Measurements from ENCODE around the gene TM9SF1.

TM9SF1 gene

GRCh38 chr14:24185026-24185425, 10.2 kb downstream of the TM9SF1 start:
- CTCF ChIA-PET, result interaction anchor here (0.6 kb wide), 1 partner anchor 34 kb away, joined by 4 read pairs; no protein-coding TSS in a partner anchor
- Mint-ChIP-seq H3K27ac (no peak overlapping the region), H3K4me3 (no peak overlapping the region)

GRCh38 chr14:24184104-24184970, 10.9 kb downstream of the TM9SF1 start:
- no peak overlapping the region for H3K27ac Mint-ChIP-seq
- H3K9me3 Mint-ChIP-seq, result no peaks in the 10 kb centered on the region
- H3K36me3 Mint-ChIP-seq, result peaks cover 48% of the 10 kb centered on the region
- no peak for DNase-seq
- peaks cover 21% of the 10 kb centered on the region for H3K4me1 Mint-ChIP-seq
- no peaks in the 10 kb centered on the region for H3K27me3 Mint-ChIP-seq
- CTCF ChIA-PET, result no interaction called here
- no peak overlapping the region for H3K4me3 Mint-ChIP-seq

More at GRCh38 chr14:24185026-24185425, 10.2 kb downstream of the TM9SF1 start:
- DNase-seq, result no peak
- H3K36me3 Mint-ChIP-seq, result peaks cover 42% of the 10 kb centered on the region
- H3K9me3 Mint-ChIP-seq, result no peaks in the 10 kb centered on the region
- peaks cover 26% of the 10 kb centered on the region for H3K4me1 Mint-ChIP-seq
- no peaks in the 10 kb centered on the region for H3K27me3 Mint-ChIP-seq

GRCh38 chr14:24183014-24183481, 12.2 kb downstream of the TM9SF1 start:
- no peaks in the 10 kb centered on the region for H3K27me3 Mint-ChIP-seq
- CTCF ChIA-PET, result no interaction called here
- H3K4me3 Mint-ChIP-seq, result no peak overlapping the region
- H3K27ac Mint-ChIP-seq, result no peak overlapping the region
- H3K4me1 Mint-ChIP-seq, result peaks cover 14% of the 10 kb centered on the region
- no peak for DNase-seq
- H3K9me3 Mint-ChIP-seq, result no peaks in the 10 kb centered on the region
- peaks cover 55% of the 10 kb centered on the region for H3K36me3 Mint-ChIP-seq

GRCh38 chr14:24182110-24182882, 12.9 kb downstream of the TM9SF1 start:
- Mint-ChIP-seq H3K4me1 (peaks cover 7% of the 10 kb centered on the region), H3K36me3 (peaks cover 57% of the 10 kb centered on the region), H3K27me3 (no peaks in the 10 kb centered on the region), H3K9me3 (no peaks in the 10 kb centered on the region), H3K27ac (peak overlapping the region; percentile 16), H3K4me3 (no peak overlapping the region)
- CTCF ChIA-PET, result no interaction called here
- no peak for DNase-seq

- Mint-ChIP-seq H3K4me1 (peaks cover 2% of the 10 kb centered on the region), H3K27me3 (no peaks in the 10 kb centered on the region), H3K9me3 (no peaks in the 10 kb centered on the region), H3K27ac (peak overlapping the region; percentile 16), H3K4me3 (no peak overlapping the region), H3K36me3 (peaks cover 57% of the 10 kb centered on the region)
- DNase-seq, result no peak
- CTCF ChIA-PET, result interaction anchor here (1.0 kb wide), 1 partner anchor 19 kb away, joined by 3 read pairs; no protein-coding TSS in a partner anchor
Measured at GRCh38 chr14:24181371-24182077, 13.7 kb downstream of the TM9SF1 start.

GRCh38 chr14:24179961-24180796, 15.1 kb downstream of the TM9SF1 start:
- Mint-ChIP-seq H3K27me3 (no peaks in the 10 kb centered on the region), H3K9me3 (no peaks in the 10 kb centered on the region), H3K27ac (peak overlapping the region; percentile 28), H3K4me1 (peaks cover 2% of the 10 kb centered on the region), H3K36me3 (peaks cover 51% of the 10 kb centered on the region), H3K4me3 (no peak overlapping the region)
- CTCF ChIA-PET, result interaction anchor here (0.8 to 1.0 kb wide), 2 partner anchors 18 to 19 kb away, joined by 3 read pairs; partner anchors contain the start of gene IRF9
- no peak for DNase-seq

- Mint-ChIP-seq H3K27me3 (no peaks in the 10 kb centered on the region), H3K4me1 (peaks cover 6% of the 10 kb centered on the region), H3K4me3 (no peak overlapping the region), H3K27ac (peak overlapping the region; percentile 52), H3K9me3 (no peaks in the 10 kb centered on the region), H3K36me3 (peaks cover 52% of the 10 kb centered on the region)
- no peak for DNase-seq
- CTCF ChIA-PET, result interaction anchor here (0.6 to 0.8 kb wide), 2 partner anchors 18 to 43 kb away, joined by 3 read pairs; partner anchors contain the start of genes IRF9 and PSME1
Measured at GRCh38 chr14:24179294-24179960, 15.8 kb downstream of the TM9SF1 start.

- Mint-ChIP-seq H3K9me3 (no peaks in the 10 kb centered on the region), H3K4me3 (no peak overlapping the region), H3K27me3 (no peaks in the 10 kb centered on the region), H3K36me3 (peaks cover 54% of the 10 kb centered on the region), H3K27ac (no peak overlapping the region), H3K4me1 (peaks cover 7% of the 10 kb centered on the region)
- DNase-seq, result no peak
- CTCF ChIA-PET, result no interaction called here
Measured at GRCh38 chr14:24178399-24179178, 16.7 kb downstream of the TM9SF1 start.

GRCh38 chr14:24177891-24178290, 17.4 kb downstream of the TM9SF1 start:
- no peak overlapping the region for H3K27ac Mint-ChIP-seq
- H3K4me1 Mint-ChIP-seq, result peaks cover 11% of the 10 kb centered on the region
- H3K27me3 Mint-ChIP-seq, result no peaks in the 10 kb centered on the region
- DNase-seq, result no peak
- H3K9me3 Mint-ChIP-seq, result no peaks in the 10 kb centered on the region
- H3K36me3 Mint-ChIP-seq, result peaks cover 57% of the 10 kb centered on the region
- no peak overlapping the region for H3K4me3 Mint-ChIP-seq
- CTCF ChIA-PET, result no interaction called here

- Mint-ChIP-seq H3K27ac (no peak overlapping the region), H3K36me3 (peaks cover 56% of the 10 kb centered on the region), H3K4me1 (peaks cover 14% of the 10 kb centered on the region), H3K27me3 (no peaks in the 10 kb centered on the region), H3K9me3 (no peaks in the 10 kb centered on the region), H3K4me3 (no peak overlapping the region)
- DNase-seq, result no peak
- CTCF ChIA-PET, result no interaction called here
Measured at GRCh38 chr14:24177041-24177825, 18.0 kb downstream of the TM9SF1 start.

- no peak overlapping the region for H3K27ac Mint-ChIP-seq
- peaks cover 55% of the 10 kb centered on the region for H3K36me3 Mint-ChIP-seq
- peaks cover 19% of the 10 kb centered on the region for H3K4me1 Mint-ChIP-seq
- no peak overlapping the region for H3K4me3 Mint-ChIP-seq
- CTCF ChIA-PET, result interaction anchor here (1.7 kb wide), 1 partner anchor 15 kb away, joined by 5 read pairs; the partner anchor contains the start of gene IRF9
- H3K9me3 Mint-ChIP-seq, result no peaks in the 10 kb centered on the region
- DNase-seq, result no peak
- no peaks in the 10 kb centered on the region for H3K27me3 Mint-ChIP-seq
Measured at GRCh38 chr14:24176599-24176998, 18.6 kb downstream of the TM9SF1 start.

GRCh38 chr14:24172871-24173281, 22.4 kb downstream of the TM9SF1 start:
- peaks cover 52% of the 10 kb centered on the region for H3K36me3 Mint-ChIP-seq
- H3K4me1 Mint-ChIP-seq, result peaks cover 39% of the 10 kb centered on the region
- peak overlapping the region; percentile 68 for H3K27ac Mint-ChIP-seq
- H3K9me3 Mint-ChIP-seq, result no peaks in the 10 kb centered on the region
- H3K27me3 Mint-ChIP-seq, result no peaks in the 10 kb centered on the region
- no peak for DNase-seq
- no peak overlapping the region for H3K4me3 Mint-ChIP-seq
- CTCF ChIA-PET, result no interaction called here

Measured in activated naive CD4-positive, alpha-beta T cell treated with anti-CD3 and anti-CD28 coated beads, Interleukin-2, amount 10 ng/mL, durations not matched to agents 7 days and 5 days (primary cell).